ENCODE data around the gene YTHDF1. TPM values are rescaled to one million over a fixed set of nuclear protein-coding genes. Genes with fewer than 3 reads are reported as not detected.
"Not testable (repeated sequence)": the region's sequence is repeated elsewhere in the genome, so short reads cannot be mapped to it uniquely, and the experiment has no call there.

YTHDF1 gene
- polyA plus RNA-seq, 3 donors = 41.2 to 44.3 (median 42.2) TPM

DNA sequence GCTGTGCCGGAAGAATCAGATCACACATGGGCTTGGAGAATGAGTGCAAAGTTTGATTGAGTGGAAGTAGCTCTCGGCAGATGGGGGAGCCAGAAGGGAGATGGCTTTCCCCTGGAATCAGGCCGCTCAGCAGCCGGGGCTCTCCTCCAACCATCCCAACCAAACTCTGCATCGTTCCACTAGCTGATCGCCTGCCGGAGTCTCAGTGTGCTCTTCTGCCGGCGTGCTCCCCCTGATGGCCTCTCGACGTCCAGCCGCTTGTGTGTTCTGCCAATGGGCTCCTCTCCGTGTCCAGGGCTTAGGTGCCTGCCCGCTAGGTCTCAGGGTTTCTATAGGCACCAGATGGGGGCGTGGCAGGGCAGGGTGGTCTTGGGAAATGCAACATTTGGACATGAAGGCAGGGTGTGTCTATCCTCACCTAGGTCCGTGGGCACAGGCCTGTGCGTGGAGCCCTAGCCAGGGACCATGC is 14.9 kb upstream of the YTHDF1 start:
- DNase-seq (ENCODE audit: low read depth in 3 of 3, low spot score in 2 of 3) = no peak

GRCh38 chr20:63228806-63229205 is 12.9 kb upstream of the YTHDF1 start:
- DNase-seq (ENCODE audit: low read depth in 3 of 3, low spot score in 2 of 3) = no peak

- no peak for DNase-seq (ENCODE audit: low read depth in 3 of 3, low spot score in 2 of 3)
Observed at GRCh38 chr20:63227260-63227659, 11.3 kb upstream of the YTHDF1 start.

GRCh38 chr20:63226042-63226943 is 10.4 kb upstream of the YTHDF1 start:
- DNase-seq (ENCODE audit: low read depth in 3 of 3, low spot score in 2 of 3) = no peak

- DNase-seq (ENCODE audit: low read depth in 3 of 3, low spot score in 2 of 3) = no peak
Observed at GRCh38 chr20:63225082-63225454, 9.1 kb upstream of the YTHDF1 start.

GRCh38 chr20:63224412-63225081 is 8.6 kb upstream of the YTHDF1 start:
- DNase-seq (ENCODE audit: low read depth in 3 of 3, low spot score in 2 of 3) = no peak

GRCh38 chr20:63223826-63224207 is 7.9 kb upstream of the YTHDF1 start:
- no peak for DNase-seq (ENCODE audit: low read depth in 3 of 3, low spot score in 2 of 3)

- no peak for DNase-seq (ENCODE audit: low read depth in 3 of 3, low spot score in 2 of 3)
Observed at GRCh38 chr20:63223121-63223825, 7.3 kb upstream of the YTHDF1 start.

GRCh38 chr20:63222541-63222940 is 6.6 kb upstream of the YTHDF1 start:
- no peak for DNase-seq (ENCODE audit: low read depth in 3 of 3, low spot score in 2 of 3)

- DNase-seq (ENCODE audit: low read depth in 3 of 3, low spot score in 2 of 3) = not testable (repeated sequence)
Observed at GRCh38 chr20:63221400-63222053, 5.6 kb upstream of the YTHDF1 start.

DNA sequence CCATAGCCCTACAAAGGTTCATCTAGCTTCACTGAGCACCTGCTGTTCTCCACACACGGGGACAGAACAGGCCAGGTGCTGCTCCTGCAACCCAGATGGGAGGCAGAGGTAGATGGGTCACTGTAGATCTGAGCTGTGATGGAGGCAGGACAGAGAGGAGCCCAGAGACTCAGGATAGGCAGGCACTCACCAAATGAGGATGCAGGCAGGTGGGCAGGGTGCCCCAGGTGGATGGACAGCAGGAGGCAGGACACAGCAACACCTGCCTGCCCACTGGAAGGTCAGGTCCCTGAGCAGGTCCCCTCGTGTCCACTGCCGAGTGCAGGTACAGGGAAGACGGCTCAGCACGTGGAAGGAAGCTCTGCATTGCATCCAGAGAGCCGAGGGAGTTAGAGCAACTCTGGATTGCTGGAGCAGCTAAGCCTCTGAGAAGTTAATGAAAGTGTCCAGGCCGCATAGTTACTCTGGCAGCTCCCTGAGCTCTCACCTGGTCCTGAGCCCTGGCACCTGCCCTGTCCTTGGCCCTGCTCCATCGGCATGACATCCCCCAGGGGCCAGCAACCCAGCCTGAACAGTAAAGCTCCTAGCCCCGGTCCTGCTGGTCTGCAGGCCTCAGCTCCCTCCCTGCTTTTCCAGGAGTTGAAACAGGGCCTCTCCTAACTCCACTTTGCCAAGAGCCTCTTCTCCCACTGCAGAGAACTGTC is 4.9 kb upstream of the YTHDF1 start:
- no peak for DNase-seq (ENCODE audit: low read depth in 3 of 3, low spot score in 2 of 3)

- DNase-seq (ENCODE audit: low read depth in 3 of 3, low spot score in 2 of 3) = no peak
Observed at GRCh38 chr20:63219866-63220521, 4.1 kb upstream of the YTHDF1 start.

DNA sequence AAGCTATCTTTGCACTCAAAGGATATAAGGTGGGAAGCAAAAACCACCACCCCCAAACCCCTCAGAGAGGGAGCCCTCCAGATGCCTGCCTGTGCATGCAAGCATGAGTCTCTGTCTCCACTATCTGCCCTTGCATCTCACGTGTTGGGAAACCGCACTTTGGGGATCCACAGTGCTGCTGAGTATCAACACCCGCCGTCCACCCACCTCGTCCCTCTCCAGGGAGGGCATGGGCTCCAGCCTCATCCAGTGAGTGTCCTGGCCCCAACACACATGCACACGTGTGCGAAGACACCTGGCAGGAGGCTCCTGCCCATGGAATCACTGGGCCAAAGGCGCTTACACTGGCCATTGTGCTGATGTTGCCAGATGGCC is 3.5 kb upstream of the YTHDF1 start:
- no peak for DNase-seq (ENCODE audit: low read depth in 3 of 3, low spot score in 2 of 3)

- DNase-seq (ENCODE audit: low read depth in 3 of 3, low spot score in 2 of 3) = no peak
Observed at GRCh38 chr20:63218701-63219446, 2.9 kb upstream of the YTHDF1 start.

DNA sequence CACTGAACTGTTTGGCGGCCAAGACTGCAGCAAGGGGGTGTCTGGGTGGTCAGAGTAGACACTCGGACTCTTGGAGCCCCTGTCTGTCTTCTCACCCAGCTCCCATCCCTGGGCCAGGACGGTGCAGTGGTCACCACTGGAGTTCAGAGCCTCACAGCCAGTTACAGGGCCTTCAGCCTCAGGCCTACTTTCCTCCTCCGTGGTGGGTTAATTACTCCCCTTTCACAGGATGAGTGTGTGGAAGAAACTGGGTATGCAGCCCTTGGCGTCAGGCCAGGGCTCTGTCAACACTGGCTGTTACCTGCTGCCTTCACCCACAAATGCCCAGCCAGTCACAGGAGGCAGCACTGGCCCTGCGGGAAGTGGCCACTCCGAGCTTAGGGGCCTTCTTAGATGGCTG is 1.8 kb upstream of the YTHDF1 start:
- no peak for DNase-seq (ENCODE audit: low read depth in 3 of 3, low spot score in 2 of 3)

GRCh38 chr20:63216849-63217471 is 1.0 kb upstream of the YTHDF1 start:
- no peak for DNase-seq (ENCODE audit: low read depth in 3 of 3, low spot score in 2 of 3)

GRCh38 chr20:63215101-63216040 is 560 bp downstream of the YTHDF1 start:
- DNase-seq (ENCODE audit: low read depth in 3 of 3, low spot score in 2 of 3) = no peak

DNA sequence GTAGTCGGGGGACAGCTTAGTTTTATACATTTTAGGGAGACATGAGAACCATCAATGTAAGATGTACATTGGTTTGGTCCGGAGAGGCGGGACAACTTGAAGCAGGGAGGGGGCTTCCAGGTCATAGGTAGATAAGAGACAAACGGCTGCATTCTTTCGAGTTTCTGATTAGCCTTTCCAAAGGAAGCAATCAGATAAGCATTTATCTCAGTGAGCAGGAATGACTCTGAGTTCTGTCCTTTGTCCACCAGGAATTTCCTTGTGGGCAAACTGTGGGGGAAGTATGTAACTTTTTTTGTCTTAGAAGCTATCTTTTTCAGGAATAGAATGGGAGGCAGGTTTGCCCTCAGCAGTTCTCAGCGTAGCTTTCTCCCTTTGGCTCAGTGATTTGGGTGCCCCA is 1.4 kb downstream of the YTHDF1 start:
- no peak for DNase-seq (ENCODE audit: low read depth in 3 of 3, low spot score in 2 of 3)
